ENCODE data around the gene APLP2. TPM values are rescaled to one million over a fixed set of nuclear protein-coding genes. Genes with fewer than 3 reads are reported as not detected.

Gene APLP2
- total RNA-seq, 1 donor = 724 TPM

DNA sequence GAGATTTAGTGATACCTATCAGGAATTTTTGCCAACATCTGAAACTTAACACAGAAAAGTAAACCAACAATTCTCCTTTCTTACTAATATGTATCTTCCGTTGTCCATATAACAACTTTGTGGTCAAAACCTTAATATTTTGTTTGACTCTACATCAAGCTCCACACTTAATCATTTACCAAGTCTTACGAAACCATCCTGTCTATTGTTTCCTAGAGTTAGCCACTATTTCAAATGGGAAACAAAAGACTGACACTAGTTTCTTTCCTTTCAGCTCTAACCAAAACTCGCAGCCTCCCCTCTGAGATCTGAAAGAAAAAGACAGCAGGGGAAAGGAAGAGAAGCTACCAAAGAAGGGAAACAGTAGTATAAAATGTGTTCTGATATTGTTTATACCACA is 40.6 kb upstream of the APLP2 start:
- DNase-seq (ENCODE audit: low read depth) = peak; percentile 45
- TF ChIP-seq, protein P1, sequence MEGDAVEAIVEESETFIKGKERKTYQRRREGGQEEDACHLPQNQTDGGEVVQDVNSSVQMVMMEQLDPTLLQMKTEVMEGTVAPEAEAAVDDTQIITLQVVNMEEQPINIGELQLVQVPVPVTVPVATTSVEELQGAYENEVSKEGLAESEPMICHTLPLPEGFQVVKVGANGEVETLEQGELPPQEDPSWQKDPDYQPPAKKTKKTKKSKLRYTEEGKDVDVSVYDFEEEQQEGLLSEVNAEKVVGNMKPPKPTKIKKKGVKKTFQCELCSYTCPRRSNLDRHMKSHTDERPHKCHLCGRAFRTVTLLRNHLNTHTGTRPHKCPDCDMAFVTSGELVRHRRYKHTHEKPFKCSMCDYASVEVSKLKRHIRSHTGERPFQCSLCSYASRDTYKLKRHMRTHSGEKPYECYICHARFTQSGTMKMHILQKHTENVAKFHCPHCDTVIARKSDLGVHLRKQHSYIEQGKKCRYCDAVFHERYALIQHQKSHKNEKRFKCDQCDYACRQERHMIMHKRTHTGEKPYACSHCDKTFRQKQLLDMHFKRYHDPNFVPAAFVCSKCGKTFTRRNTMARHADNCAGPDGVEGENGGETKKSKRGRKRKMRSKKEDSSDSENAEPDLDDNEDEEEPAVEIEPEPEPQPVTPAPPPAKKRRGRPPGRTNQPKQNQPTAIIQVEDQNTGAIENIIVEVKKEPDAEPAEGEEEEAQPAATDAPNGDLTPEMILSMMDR (IDR thresholded peaks at IDR 0.05; ENCODE audit: insufficient read depth, low read length) = no peak
- no peak overlapping the region for H3K4me3 ChIP-seq (ENCODE audit: low read depth, low read length)

DNA sequence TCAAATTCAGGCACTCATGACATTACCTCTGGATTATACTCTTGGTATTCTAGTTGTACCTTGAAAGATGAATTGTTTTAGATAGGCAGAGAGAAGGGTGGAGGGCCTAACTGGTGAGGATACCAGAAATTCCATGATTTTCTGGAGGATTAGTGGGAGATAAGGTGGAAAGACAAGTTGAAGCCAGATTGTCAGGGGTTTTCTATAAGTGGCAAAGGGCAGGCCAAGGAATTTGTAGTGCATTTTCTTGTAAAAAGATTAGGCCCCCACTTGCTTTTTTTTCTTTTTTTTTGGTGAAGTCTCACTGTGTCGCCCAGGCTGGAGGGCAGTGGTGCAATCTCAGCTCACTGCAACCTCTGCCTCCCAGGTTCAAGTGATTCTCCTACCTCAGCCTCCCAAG is 38.6 kb upstream of the APLP2 start:
- TF ChIP-seq, protein P1 (IDR thresholded peaks at IDR 0.05; ENCODE audit: insufficient read depth, low read length) = no peak
- DNase-seq (ENCODE audit: low read depth) = no peak
- no peak overlapping the region for H3K4me3 ChIP-seq (ENCODE audit: low read depth, low read length)

DNA sequence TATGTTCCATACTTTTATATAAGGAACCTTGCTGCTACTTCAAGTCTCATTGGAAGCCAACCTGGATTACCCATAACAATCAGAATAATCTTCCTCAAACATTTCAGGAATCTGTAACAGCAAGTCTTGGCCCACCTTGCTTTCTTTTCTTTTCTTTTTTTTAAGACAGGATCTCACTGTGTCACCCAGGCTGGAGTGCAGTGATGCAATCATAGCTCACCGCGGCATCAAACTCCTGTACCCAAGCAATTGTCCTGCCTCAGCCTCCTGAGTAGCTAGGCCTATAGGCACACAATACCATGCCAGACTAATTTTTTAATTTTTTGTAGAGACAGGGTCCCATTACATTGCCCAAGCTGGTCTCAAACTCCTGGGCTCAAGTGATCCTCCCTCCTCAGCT is 37.7 kb upstream of the APLP2 start:
- DNase-seq (ENCODE audit: low read depth) = no peak

DNA sequence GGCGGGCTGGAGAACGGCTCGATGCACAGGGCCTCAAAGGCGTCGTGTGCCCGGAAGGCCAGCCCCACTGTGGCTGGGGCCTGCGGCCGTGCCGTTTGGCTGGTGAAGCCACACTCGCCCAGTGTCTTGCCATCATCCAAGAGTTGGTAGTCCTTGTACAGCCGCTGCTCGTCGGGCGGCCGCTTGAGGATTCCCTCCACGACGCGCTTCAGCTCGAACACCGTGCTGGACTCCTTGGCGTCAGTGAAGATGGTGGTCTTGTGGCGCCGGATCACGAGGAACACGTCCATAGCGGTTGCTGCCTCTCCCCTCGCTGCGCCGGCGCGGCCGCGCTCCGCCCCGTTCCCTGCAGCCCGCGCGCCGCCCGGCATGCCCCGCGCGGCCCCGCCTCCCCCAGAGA is 36.8 kb upstream of the APLP2 start:
- TF ChIP-seq, protein P1 (IDR thresholded peaks at IDR 0.05; ENCODE audit: insufficient read depth, low read length) = no peak

More for the DNA sequence above, 37.7 kb upstream of the APLP2 start:
- H3K4me3 ChIP-seq (ENCODE audit: low read depth, low read length) = no peak overlapping the region
- TF ChIP-seq, protein P1 (IDR thresholded peaks at IDR 0.05; ENCODE audit: insufficient read depth, low read length) = no peak

DNA sequence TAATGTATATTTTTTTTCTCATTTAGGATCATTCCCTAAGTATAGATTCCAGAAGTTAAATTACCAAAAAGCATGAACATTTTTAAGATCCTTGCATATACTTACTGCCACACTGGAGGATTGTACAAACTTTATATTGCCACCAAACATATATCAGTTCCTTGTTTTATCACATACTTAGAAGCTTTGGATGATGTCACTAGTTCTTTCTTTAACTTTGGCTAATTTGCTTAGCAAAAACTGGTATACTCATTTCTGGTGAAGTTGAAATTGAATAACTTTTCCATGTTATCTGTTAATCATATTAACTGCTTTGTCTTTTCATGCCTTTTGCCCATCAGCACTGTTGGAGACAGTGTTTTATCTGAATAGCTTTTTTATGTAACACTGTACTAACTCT is 35.5 kb upstream of the APLP2 start:
- no peak overlapping the region for H3K4me3 ChIP-seq (ENCODE audit: low read depth, low read length)
- TF ChIP-seq, protein P1 (IDR thresholded peaks at IDR 0.05; ENCODE audit: insufficient read depth, low read length) = no peak
- DNase-seq (ENCODE audit: low read depth) = no peak

More for the DNA sequence above, 36.8 kb upstream of the APLP2 start:
- no peak for DNase-seq (ENCODE audit: low read depth)
- no peak overlapping the region for H3K4me3 ChIP-seq (ENCODE audit: low read depth, low read length)

DNA sequence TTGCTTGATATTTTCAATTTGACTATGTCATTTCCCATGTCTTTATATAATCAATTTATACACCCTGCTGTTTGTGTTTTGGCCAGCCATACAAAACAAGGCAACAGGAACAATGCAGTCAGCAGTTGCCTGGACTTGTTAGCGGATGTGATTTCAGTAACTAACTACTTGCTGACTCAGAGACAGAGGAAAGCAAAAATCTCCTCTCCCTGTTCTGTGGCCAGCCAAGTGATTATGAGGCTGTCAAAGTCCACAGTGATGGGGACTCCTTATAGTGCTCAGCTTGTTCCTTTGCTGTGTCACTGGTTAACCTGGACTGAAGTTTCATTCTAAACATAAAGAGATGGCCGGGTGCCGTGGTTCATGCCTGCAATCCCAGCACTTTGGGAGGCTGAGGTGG is 32.6 kb upstream of the APLP2 start:
- peak; percentile 72 for DNase-seq (ENCODE audit: low read depth)
- H3K4me3 ChIP-seq (ENCODE audit: low read depth, low read length) = no peak overlapping the region
- TF ChIP-seq, protein P1 (IDR thresholded peaks at IDR 0.05; ENCODE audit: insufficient read depth, low read length) = no peak

DNA sequence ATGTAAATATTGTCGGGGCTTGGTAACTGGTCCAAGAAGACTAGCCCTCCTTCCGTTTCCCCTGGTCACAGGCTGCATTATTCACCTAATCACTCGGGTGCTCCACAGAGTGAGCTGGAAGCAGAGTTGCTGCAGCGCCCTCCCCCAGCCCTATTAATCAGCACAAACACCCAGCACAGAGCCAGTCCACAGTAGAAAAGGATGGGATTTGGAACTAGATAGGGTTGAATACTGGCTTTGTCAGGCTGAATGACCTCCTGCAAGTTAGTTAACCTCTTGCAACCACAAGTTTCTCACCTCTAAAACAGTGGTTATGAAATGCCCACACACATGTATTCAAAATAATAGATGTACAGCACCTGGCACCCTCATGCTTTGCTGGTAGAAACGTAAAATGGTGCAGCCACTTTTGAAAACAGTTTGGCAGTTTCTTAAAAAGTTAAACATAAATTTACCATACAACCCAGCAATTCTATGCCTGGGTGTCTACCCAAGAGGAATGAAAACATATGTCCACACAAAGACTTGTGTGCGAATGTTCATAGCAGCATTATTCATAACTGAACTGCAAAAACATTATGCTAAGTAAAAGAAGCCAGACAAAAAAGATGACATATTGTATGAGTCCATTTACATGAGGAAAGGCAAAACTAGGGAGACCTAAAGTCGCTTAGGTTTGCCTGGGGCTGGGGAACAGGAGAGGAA is 31.7 kb upstream of the APLP2 start:
- no peak overlapping the region for H3K4me3 ChIP-seq (ENCODE audit: low read depth, low read length)
- TF ChIP-seq, protein P1 (IDR thresholded peaks at IDR 0.05; ENCODE audit: insufficient read depth, low read length) = no peak
- DNase-seq (ENCODE audit: low read depth) = no peak

Data from fibroblast of the aortic adventitia (primary cell).